HEK293 (cell line): ENCODE data around the gene MRPL14.

Experiments used
- CTCF ChIA-PET: fragments of 350-600 bp; formaldehyde crosslinking; extraction: SDS; loops from one replicate; lab custom pipeline; 2021; ENCODE audit warnings: antibody characterized with exemption; lab: Yijun Ruan, JAX
- POLR2A ChIA-PET: fragments of 300-600 bp; formaldehyde crosslinking; extraction: SDS; loops from one replicate; lab custom pipeline; 2020; ENCODE audit warnings: antibody characterized with exemption, inconsistent platforms; lab: Yijun Ruan, JAX
- H3K27ac ChIP-seq: fragments of 200-500 bp; sonication (Bioruptor generic); 2 replicates; pipeline ENCODE4 v1.5.1; 2014; ENCODE audit warnings: low read depth, low read length, control low read depth, inconsistent platforms; ENCODE audit errors: extremely low read depth
- H3K36me3 ChIP-seq, 2 experiments: fragments of 200-500 bp in 1 of 2; sonication (Bioruptor generic) in 1 of 2; 1 replicate in 1 of 2; 2 replicates in 1 of 2; pipeline ENCODE4 v1.5.1; 2014 to 2017; ENCODE audit warnings: inconsistent platforms in 2 of 2, low read length in 2 of 2; ENCODE audit not compliant: control insufficient read depth in 2 of 2, insufficient read depth in 1 of 2
- H3K4me1 ChIP-seq: fragments of 200-500 bp; sonication (Bioruptor generic); 2 replicates; pipeline ENCODE4 v1.5.1; 2014; ENCODE audit warnings: mild to moderate bottlenecking, low read length, inconsistent platforms; ENCODE audit not compliant: control insufficient read depth, insufficient read depth
- H3K4me3 ChIP-seq: 2 replicates; pipeline ENCODE4 v1.5.1; 2011; ENCODE audit warnings: low read depth, mild to moderate bottlenecking, control low read depth, low read length, moderate library complexity
- H3K9me3 ChIP-seq: fragments of 200-500 bp; sonication (Bioruptor generic); 2 replicates; pipeline ENCODE4 v1.5.1; 2014; ENCODE audit warnings: low read depth, low read length, inconsistent platforms; ENCODE audit not compliant: control insufficient read depth, insufficient read depth
- BCL11A ChIP-seq: fragments of 450-650 bp; formaldehyde crosslinking; IDR thresholded peaks from 2 replicates; pipeline ENCODE4 v1.5.1; 2016; ENCODE audit warnings: low read depth, missing biosample characterization, missing genetic modification characterization
- EGR2 ChIP-seq: fragments of 450-650 bp; formaldehyde crosslinking; IDR thresholded peaks from 2 replicates; pipeline ENCODE4 v1.5.1; 2016; ENCODE audit warnings: low read depth, missing biosample characterization, missing genetic modification characterization
- GLIS1 ChIP-seq: fragments of 450-650 bp; formaldehyde crosslinking; IDR thresholded peaks from 2 replicates; pipeline ENCODE4 v1.5.1; 2016; ENCODE audit warnings: missing biosample characterization, missing genetic modification characterization
- MEIS1 ChIP-seq: sonication (generic); formaldehyde crosslinking; IDR thresholded peaks from 2 replicates; pipeline ENCODE4 v1.8.1; 2022; ENCODE audit warnings: missing genetic modification reagents, mild to moderate bottlenecking, borderline replicate concordance
- MYNN ChIP-seq: fragments of 450-650 bp; formaldehyde crosslinking; IDR thresholded peaks from 2 replicates; pipeline ENCODE4 v1.5.1; 2016; ENCODE audit warnings: missing biosample characterization, missing genetic modification characterization, borderline replicate concordance
- RBAK ChIP-seq: fragments of 450-650 bp; formaldehyde crosslinking; IDR thresholded peaks from 2 replicates; pipeline ENCODE4 v1.5.1; 2016; ENCODE audit warnings: missing biosample characterization, missing genetic modification characterization
- SP7 ChIP-seq: fragments of 450-650 bp; formaldehyde crosslinking; IDR thresholded peaks from 2 replicates; pipeline ENCODE4 v1.5.1; 2016; ENCODE audit warnings: missing biosample characterization, missing genetic modification characterization
- TRIM28 ChIP-seq: IDR thresholded peaks from 2 replicates; pipeline ENCODE4 v1.6.1; 2011; ENCODE audit warnings: low read length, control low read depth, borderline replicate concordance
- YY2 ChIP-seq: fragments of 450-650 bp; formaldehyde crosslinking; IDR thresholded peaks from 2 replicates; pipeline ENCODE4 v1.5.1; 2016; ENCODE audit warnings: missing biosample characterization, missing genetic modification characterization
- ZBTB48 ChIP-seq: fragments of 450-650 bp; formaldehyde crosslinking; IDR thresholded peaks from 2 replicates; pipeline ENCODE4 v1.5.1; 2016; ENCODE audit warnings: missing biosample characterization, missing genetic modification characterization
- ZFP37 ChIP-seq: fragments of 450-650 bp; formaldehyde crosslinking; IDR thresholded peaks from 2 replicates; pipeline ENCODE4 v1.5.1; 2016; ENCODE audit warnings: missing biosample characterization, missing genetic modification characterization
- ZNF16 ChIP-seq: fragments of 450-650 bp; formaldehyde crosslinking; IDR thresholded peaks from 2 replicates; pipeline ENCODE4 v1.5.1; 2016; ENCODE audit warnings: low read depth, missing biosample characterization, missing genetic modification characterization
- ZNF211 ChIP-seq: fragments of 450-650 bp; formaldehyde crosslinking; IDR thresholded peaks from 2 replicates; pipeline ENCODE4 v1.5.1; 2016; ENCODE audit warnings: low read depth, missing biosample characterization, missing genetic modification characterization
- ZNF335 ChIP-seq: fragments of 450-650 bp; formaldehyde crosslinking; conservative IDR thresholded peaks from 2 replicates; pipeline ENCODE4 v1.5.1; 2016; ENCODE audit warnings: missing biosample characterization, missing genetic modification characterization
- ZNF354C ChIP-seq: fragments of 450-650 bp; formaldehyde crosslinking; IDR thresholded peaks from 2 replicates; pipeline ENCODE4 v1.5.1; 2016; ENCODE audit warnings: missing biosample characterization, missing genetic modification characterization, low read depth, borderline replicate concordance
- ZNF366 ChIP-seq: fragments of 450-650 bp; formaldehyde crosslinking; conservative IDR thresholded peaks from 2 replicates; pipeline ENCODE4 v1.5.1; 2016; ENCODE audit warnings: missing biosample characterization, missing genetic modification characterization
- ZNF426 ChIP-seq: fragments of 450-650 bp; formaldehyde crosslinking; IDR thresholded peaks from 2 replicates; pipeline ENCODE4 v1.5.1; 2017; ENCODE audit warnings: missing biosample characterization, missing genetic modification characterization, mild to moderate bottlenecking, inconsistent platforms, moderate library complexity
- ZNF433 ChIP-seq: fragments of 450-650 bp; formaldehyde crosslinking; IDR thresholded peaks from 2 replicates; pipeline ENCODE4 v1.5.1; 2016; ENCODE audit warnings: missing biosample characterization, missing genetic modification characterization, low read depth
- ZNF544 ChIP-seq: fragments of 450-650 bp; formaldehyde crosslinking; IDR thresholded peaks from 2 replicates; pipeline ENCODE4 v1.5.0; 2017; ENCODE audit warnings: missing biosample characterization, missing genetic modification characterization
- ZNF555 ChIP-seq: fragments of 450-650 bp; formaldehyde crosslinking; conservative IDR thresholded peaks from 2 replicates; pipeline ENCODE4 v1.5.1; 2017; ENCODE audit warnings: missing biosample characterization, mild to moderate bottlenecking, missing genetic modification characterization, inconsistent platforms
- ZNF600 ChIP-seq: fragments of 450-650 bp; formaldehyde crosslinking; IDR thresholded peaks from 2 replicates; pipeline ENCODE4 v1.5.1; 2016; ENCODE audit warnings: missing biosample characterization, missing genetic modification characterization
- ZNF610 ChIP-seq: fragments of 450-650 bp; formaldehyde crosslinking; IDR thresholded peaks from 2 replicates; pipeline ENCODE4 v1.5.1; 2016; ENCODE audit warnings: missing biosample characterization, missing genetic modification characterization, borderline replicate concordance
- ZNF660 ChIP-seq: fragments of 450-650 bp; IDR thresholded peaks from 2 replicates; pipeline ENCODE4 v1.5.1; 2018; ENCODE audit warnings: missing biosample characterization, mild to moderate bottlenecking, missing genetic modification characterization
- ZNF777 ChIP-seq: fragments of 450-650 bp; formaldehyde crosslinking; IDR thresholded peaks from 2 replicates; pipeline ENCODE4 v1.5.1; 2017; ENCODE audit warnings: missing biosample characterization, missing genetic modification characterization, borderline replicate concordance
- ZNF791 ChIP-seq: fragments of 450-650 bp; formaldehyde crosslinking; IDR thresholded peaks from 2 replicates; pipeline ENCODE4 v1.5.1; 2016; ENCODE audit warnings: missing biosample characterization, missing genetic modification characterization
- ZSCAN23 ChIP-seq: fragments of 450-650 bp; formaldehyde crosslinking; IDR thresholded peaks from 2 replicates; pipeline ENCODE4 v1.5.1; 2016; ENCODE audit warnings: missing biosample characterization, missing genetic modification characterization
- TF ChIP-seq, protein P1 (sequence below): fragments of 450-650 bp; IDR thresholded peaks from 2 replicates; pipeline ENCODE4 v1.5.1; 2018; ENCODE audit warnings: missing biosample characterization, mild to moderate bottlenecking, missing genetic modification characterization
- TF ChIP-seq, protein P2 (sequence below): fragments of 450-650 bp; formaldehyde crosslinking; IDR thresholded peaks from 2 replicates; pipeline ENCODE4 v1.5.1; 2017; ENCODE audit warnings: missing biosample characterization, missing genetic modification characterization
- TF ChIP-seq, protein P3 (sequence below): fragments of 450-650 bp; formaldehyde crosslinking; IDR thresholded peaks from 2 replicates; pipeline ENCODE4 v1.5.1; 2016; ENCODE audit warnings: missing biosample characterization, missing genetic modification characterization
- TF ChIP-seq, protein P4 (sequence below): fragments of 450-650 bp; formaldehyde crosslinking; IDR thresholded peaks from 2 replicates; pipeline ENCODE4 v1.5.1; 2016; ENCODE audit warnings: missing biosample characterization, missing genetic modification characterization

MRPL14 gene

DNA sequence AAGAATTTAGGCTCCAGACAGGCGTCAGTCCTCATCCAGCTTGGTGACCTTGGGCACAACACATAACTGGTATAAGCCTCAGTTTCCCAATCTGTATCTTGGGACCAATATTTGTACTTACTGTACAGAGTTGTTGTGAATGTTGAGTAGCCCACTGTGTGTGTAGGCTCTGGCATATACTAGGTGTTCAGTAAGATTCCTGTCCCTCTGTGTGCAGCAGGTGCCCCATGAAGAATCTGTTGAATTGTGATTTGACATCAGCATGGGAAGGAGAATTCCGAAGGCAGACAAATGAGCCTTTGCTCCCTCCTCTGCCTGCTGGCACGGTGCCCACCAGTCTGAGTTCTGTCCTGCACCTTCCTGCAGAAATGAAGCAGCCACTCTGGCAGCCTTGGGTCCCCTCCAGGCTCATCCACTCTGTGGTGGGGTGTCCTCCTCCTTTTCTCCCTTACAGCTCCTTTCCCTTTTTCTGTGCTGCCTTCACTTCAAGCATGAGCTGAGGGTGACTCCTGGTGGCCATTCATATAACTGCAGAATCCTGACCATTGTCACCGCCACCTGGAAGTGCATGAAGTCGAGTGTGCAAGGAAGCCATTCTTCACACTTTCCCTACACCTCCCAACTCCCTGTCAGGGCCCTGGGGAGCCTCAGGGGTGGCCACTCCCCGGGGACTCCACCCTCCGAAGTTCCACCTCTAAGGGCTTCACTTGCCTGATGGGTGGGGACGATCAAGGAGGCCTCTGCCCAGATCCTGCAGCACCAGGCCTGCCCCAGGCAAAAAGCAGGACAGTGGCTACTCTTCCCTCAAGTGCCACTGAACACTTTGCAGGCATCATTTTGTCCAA is 48.2 kb downstream of the MRPL14 start (continued):
- TF ChIP-seq BCL11A (tag by site-specific recombination) (no peak), ZNF16 (tag by site-specific recombination) (no peak), ZNF366 (tag by site-specific recombination) (peak; percentile 75; the same call in 1 of the 2 replicates), ZNF211 (tag by site-specific recombination) (no peak), ZFP37 (tag by site-specific recombination) (no peak), ZNF555 (tag by site-specific recombination) (no peak), GLIS1 (peak; percentile 45), SP7 (tag by site-specific recombination) (no peak), ZSCAN23 (tag by site-specific recombination) (no peak), TRIM28 (no peak; the same call in 1 of the 2 replicates)
- TF ChIP-seq, protein P1, sequence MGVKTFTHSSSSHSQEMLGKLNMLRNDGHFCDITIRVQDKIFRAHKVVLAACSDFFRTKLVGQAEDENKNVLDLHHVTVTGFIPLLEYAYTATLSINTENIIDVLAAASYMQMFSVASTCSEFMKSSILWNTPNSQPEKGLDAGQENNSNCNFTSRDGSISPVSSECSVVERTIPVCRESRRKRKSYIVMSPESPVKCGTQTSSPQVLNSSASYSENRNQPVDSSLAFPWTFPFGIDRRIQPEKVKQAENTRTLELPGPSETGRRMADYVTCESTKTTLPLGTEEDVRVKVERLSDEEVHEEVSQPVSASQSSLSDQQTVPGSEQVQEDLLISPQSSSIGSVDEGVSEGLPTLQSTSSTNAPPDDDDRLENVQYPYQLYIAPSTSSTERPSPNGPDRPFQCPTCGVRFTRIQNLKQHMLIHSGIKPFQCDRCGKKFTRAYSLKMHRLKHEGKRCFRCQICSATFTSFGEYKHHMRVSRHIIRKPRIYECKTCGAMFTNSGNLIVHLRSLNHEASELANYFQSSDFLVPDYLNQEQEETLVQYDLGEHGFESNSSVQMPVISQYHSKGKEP (tag by site-specific recombination), result no peak
- TF ChIP-seq, protein P2, sequence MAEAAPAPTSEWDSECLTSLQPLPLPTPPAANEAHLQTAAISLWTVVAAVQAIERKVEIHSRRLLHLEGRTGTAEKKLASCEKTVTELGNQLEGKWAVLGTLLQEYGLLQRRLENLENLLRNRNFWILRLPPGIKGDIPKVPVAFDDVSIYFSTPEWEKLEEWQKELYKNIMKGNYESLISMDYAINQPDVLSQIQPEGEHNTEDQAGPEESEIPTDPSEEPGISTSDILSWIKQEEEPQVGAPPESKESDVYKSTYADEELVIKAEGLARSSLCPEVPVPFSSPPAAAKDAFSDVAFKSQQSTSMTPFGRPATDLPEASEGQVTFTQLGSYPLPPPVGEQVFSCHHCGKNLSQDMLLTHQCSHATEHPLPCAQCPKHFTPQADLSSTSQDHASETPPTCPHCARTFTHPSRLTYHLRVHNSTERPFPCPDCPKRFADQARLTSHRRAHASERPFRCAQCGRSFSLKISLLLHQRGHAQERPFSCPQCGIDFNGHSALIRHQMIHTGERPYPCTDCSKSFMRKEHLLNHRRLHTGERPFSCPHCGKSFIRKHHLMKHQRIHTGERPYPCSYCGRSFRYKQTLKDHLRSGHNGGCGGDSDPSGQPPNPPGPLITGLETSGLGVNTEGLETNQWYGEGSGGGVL (tag by site-specific recombination), result no peak
- TF ChIP-seq, protein P3, sequence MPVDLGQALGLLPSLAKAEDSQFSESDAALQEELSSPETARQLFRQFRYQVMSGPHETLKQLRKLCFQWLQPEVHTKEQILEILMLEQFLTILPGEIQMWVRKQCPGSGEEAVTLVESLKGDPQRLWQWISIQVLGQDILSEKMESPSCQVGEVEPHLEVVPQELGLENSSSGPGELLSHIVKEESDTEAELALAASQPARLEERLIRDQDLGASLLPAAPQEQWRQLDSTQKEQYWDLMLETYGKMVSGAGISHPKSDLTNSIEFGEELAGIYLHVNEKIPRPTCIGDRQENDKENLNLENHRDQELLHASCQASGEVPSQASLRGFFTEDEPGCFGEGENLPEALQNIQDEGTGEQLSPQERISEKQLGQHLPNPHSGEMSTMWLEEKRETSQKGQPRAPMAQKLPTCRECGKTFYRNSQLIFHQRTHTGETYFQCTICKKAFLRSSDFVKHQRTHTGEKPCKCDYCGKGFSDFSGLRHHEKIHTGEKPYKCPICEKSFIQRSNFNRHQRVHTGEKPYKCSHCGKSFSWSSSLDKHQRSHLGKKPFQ (tag by site-specific recombination), result no peak

DNA sequence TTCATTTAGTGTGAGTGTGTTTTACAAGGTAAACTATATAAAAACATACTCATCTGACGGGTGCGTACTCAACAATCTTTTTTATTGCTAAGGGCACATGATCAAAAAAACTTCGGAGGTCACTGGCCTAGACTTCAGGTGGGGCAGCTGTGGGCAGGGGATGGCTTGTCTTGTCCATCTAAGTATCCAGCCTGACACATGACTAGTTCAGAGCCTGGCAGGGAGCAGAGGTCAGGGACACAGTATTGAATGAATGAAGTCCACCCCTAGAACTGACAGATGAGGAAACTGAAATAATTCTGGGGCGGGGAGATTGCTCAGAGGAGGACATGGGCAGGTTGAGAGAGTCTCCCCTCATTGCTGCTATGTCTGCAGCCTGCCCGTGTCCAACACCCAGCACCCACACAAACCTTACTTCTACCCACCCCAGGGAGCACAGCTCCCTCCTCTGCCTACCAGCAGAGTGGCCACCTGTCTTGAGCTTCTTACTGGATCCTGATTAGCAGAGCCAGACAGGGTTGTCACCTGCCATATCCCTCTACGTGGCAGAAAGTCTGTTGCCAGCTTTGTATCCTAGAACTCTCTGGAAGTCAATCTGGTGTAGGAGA is 48.9 kb downstream of the MRPL14 start:
- no peak overlapping the region for H3K27ac ChIP-seq
- no peaks in the 10 kb centered on the region for H3K9me3 ChIP-seq
- ChIA-PET CTCF (interaction anchor here (0.5 to 10.9 kb wide), 68 partner anchors 10 to 1174 kb away, joined by 3 to 189 read pairs (median 4); partner anchors contain the start of gene VEGFA), POLR2A (interaction anchor here (0.6 to 1.4 kb wide), 3 partner anchors 309 to 554 kb away, joined by 3 to 27 read pairs (median 7); partner anchors contain the start of gene VEGFA)
- H3K4me1 ChIP-seq, result 0 out of 2 replicates have a peak, but pooled peaks cover 3% of the 10 kb centered on the region
- no peak overlapping the region for H3K4me3 ChIP-seq
- H3K36me3 ChIP-seq, result no peaks in the 10 kb centered on the region
- TF ChIP-seq ZNF335 (no peak), ZNF600 (tag by site-specific recombination) (no peak), ZNF660 (tag by site-specific recombination) (no peak), YY2 (tag by site-specific recombination) (no peak), TRIM28 (no peak), ZNF354C (tag by site-specific recombination) (no peak), ZNF426 (tag by site-specific recombination) (no peak), RBAK (tag by site-specific recombination) (no peak), ZNF544 (tag by site-specific recombination) (no peak), ZNF791 (no peak), ZBTB48 (tag by site-specific recombination) (no peak), MEIS1 (CRISPR knock-in tag) (no peak), ZNF433 (tag by site-specific recombination) (no peak), ZNF610 (tag by site-specific recombination) (no peak), ZNF777 (tag by site-specific recombination) (no peak), MYNN (tag by site-specific recombination) (no peak), EGR2 (tag by site-specific recombination) (no peak)
- TF ChIP-seq, protein P4, sequence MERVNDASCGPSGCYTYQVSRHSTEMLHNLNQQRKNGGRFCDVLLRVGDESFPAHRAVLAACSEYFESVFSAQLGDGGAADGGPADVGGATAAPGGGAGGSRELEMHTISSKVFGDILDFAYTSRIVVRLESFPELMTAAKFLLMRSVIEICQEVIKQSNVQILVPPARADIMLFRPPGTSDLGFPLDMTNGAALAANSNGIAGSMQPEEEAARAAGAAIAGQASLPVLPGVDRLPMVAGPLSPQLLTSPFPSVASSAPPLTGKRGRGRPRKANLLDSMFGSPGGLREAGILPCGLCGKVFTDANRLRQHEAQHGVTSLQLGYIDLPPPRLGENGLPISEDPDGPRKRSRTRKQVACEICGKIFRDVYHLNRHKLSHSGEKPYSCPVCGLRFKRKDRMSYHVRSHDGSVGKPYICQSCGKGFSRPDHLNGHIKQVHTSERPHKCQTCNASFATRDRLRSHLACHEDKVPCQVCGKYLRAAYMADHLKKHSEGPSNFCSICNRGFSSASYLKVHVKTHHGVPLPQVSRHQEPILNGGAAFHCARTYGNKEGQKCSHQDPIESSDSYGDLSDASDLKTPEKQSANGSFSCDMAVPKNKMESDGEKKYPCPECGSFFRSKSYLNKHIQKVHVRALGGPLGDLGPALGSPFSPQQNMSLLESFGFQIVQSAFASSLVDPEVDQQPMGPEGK (tag by site-specific recombination), result no peak
